Activated naive CD8-positive, alpha-beta T cell treated with anti-CD3 and anti-CD28 coated beads, Interleukin-2, amount 50 U/mL, for 24 hours (primary cell): ENCODE measurements around the gene TMEM250.

ENCODE experiments used
- ATAC-seq: fragments of 150-1000 bp; cut with Tn5 transposase; one replicate; pipeline ENCODE4 v1.10.0; 2021
- DNase-seq: peaks from one replicate; pipeline ENCODE4 v3.0.0; 2021
- H3K27ac Mint-ChIP-seq: one replicate; pipeline ENCODE4 v1.8.0; 2021; ENCODE audit warnings: mild to moderate bottlenecking, mixed read lengths
- H3K27me3 Mint-ChIP-seq: one replicate; pipeline ENCODE4 v1.8.0; 2021; ENCODE audit warnings: mixed read lengths
- H3K36me3 Mint-ChIP-seq: one replicate; pipeline ENCODE4 v1.8.0; 2021; ENCODE audit warnings: low read depth, mixed read lengths
- H3K4me1 Mint-ChIP-seq: one replicate; pipeline ENCODE4 v1.8.0; 2021; ENCODE audit warnings: mixed read lengths
- H3K4me3 Mint-ChIP-seq: one replicate; pipeline ENCODE4 v1.8.0; 2021; ENCODE audit warnings: mild to moderate bottlenecking, moderate library complexity, mixed read lengths
- H3K9me3 Mint-ChIP-seq: one replicate; pipeline ENCODE4 v1.8.0; 2021; ENCODE audit warnings: mixed read lengths

Gene TMEM250

DNA sequence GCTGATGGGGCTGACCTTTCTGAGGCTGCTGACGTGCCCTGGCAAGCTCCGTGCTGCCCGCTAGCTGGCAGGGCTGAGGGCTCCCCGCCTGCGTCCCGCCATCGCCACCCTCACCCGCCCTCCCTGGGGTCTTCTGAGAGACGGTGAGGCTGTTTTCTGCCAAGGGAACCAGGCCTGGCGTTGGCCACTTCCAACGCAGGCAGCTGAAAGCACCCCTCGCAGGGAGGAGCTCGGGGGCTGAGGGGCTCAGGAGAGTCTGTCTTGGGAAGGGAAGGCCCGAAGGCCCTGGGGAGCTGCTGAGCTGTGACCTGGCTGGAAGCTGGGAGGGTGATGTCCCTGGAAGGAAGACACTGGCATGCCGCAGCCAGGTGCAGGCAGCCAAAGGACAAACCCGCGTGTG, 9.8 kb upstream of the TMEM250 start:
- Mint-ChIP-seq H3K27me3 (peaks cover 26% of the 10 kb centered on the region), H3K9me3 (peaks cover 6% of the 10 kb centered on the region), H3K4me3 (no peak overlapping the region), H3K27ac (no peak overlapping the region), H3K4me1 (no peaks in the 10 kb centered on the region), H3K36me3 (no peaks in the 10 kb centered on the region)
- DNase-seq (no peak), ATAC-seq (no peak)

DNA sequence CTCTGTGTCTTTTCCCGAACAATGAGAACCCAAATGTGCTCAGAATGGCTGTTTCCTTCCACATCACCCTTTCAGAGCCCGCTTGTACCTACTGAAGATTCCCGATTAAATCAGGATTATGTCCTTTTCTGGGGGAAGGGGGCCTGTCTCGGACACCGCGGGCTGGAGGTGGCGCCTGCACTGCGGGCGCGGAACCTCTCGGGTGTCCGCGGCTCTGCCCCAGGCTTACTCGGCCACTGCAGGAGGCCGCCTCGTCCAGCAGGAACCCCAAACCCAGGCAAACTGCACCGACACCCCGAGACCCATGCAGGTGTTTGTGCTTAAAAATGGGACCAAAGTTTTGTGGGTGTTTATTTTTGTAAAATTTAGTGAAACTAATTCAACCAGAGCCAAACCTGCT, 8.6 kb upstream of the TMEM250 start:
- Mint-ChIP-seq H3K27ac (no peak overlapping the region), H3K27me3 (peaks cover 24% of the 10 kb centered on the region), H3K4me1 (no peaks in the 10 kb centered on the region), H3K4me3 (no peak overlapping the region), H3K9me3 (peaks cover 6% of the 10 kb centered on the region), H3K36me3 (no peaks in the 10 kb centered on the region)
- ATAC-seq: no peak
- DNase-seq: no peak

- Mint-ChIP-seq H3K36me3 (no peaks in the 10 kb centered on the region), H3K4me3 (no peak overlapping the region), H3K9me3 (peaks cover 6% of the 10 kb centered on the region), H3K27me3 (peaks cover 12% of the 10 kb centered on the region), H3K27ac (no peak overlapping the region), H3K4me1 (no peaks in the 10 kb centered on the region)
- ATAC-seq (no peak), DNase-seq (no peak)
Observed at GRCh38 chr9:136124976-136125692, 6.5 kb upstream of the TMEM250 start.

GRCh38 chr9:136122425-136123383, 4.0 kb upstream of the TMEM250 start:
- no peak overlapping the region for H3K27ac Mint-ChIP-seq
- peak; percentile 17 for ATAC-seq
- peaks cover 7% of the 10 kb centered on the region for H3K27me3 Mint-ChIP-seq

DNA sequence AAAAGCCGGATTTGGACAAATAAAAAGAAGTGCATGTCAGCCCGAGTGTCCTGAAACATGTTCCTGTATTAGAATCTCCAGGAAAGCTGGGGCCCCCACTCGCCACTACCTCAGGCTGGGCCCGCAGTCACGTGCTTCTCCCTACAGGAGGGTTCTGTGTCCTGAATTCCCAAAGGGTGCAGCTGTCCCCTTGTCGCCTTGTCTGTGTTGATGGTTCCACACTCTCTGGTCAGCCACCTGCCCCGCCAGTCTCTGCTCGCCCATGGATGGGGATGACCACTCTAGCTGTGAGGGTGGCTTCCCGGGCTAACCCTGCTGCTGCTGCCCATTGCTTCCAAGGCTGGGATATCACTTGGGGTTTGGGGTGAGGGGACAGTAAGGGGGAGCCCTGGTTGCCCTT, 3.1 kb upstream of the TMEM250 start:
- Mint-ChIP-seq H3K27ac (no peak overlapping the region), H3K4me1 (peaks cover 2% of the 10 kb centered on the region), H3K9me3 (peaks cover 6% of the 10 kb centered on the region), H3K4me3 (no peak overlapping the region), H3K27me3 (peaks cover 6% of the 10 kb centered on the region), H3K36me3 (no peaks in the 10 kb centered on the region)
- no peak for ATAC-seq
- no peak for DNase-seq

More at GRCh38 chr9:136122425-136123383, 4.0 kb upstream of the TMEM250 start:
- peak; percentile 82 for DNase-seq
- H3K36me3 Mint-ChIP-seq: no peaks in the 10 kb centered on the region
- peaks cover 6% of the 10 kb centered on the region for H3K9me3 Mint-ChIP-seq
- H3K4me3 Mint-ChIP-seq: no peak overlapping the region
- peaks cover under 1% of the 10 kb centered on the region for H3K4me1 Mint-ChIP-seq

- H3K4me3 Mint-ChIP-seq: no peak overlapping the region
- ATAC-seq: no peak
- peak overlapping the region; percentile 76 for H3K27ac Mint-ChIP-seq
- H3K36me3 Mint-ChIP-seq: no peaks in the 10 kb centered on the region
- DNase-seq: no peak
- peaks cover 2% of the 10 kb centered on the region for H3K4me1 Mint-ChIP-seq
- peaks cover 6% of the 10 kb centered on the region for H3K27me3 Mint-ChIP-seq
- H3K9me3 Mint-ChIP-seq: peaks cover 6% of the 10 kb centered on the region
Observed at GRCh38 chr9:136120438-136120844, 1.8 kb upstream of the TMEM250 start.

- Mint-ChIP-seq H3K9me3 (peaks cover 2% of the 10 kb centered on the region), H3K27ac (peak overlapping the region; percentile 76), H3K36me3 (peaks cover under 1% of the 10 kb centered on the region), H3K4me1 (peaks cover 4% of the 10 kb centered on the region), H3K4me3 (peak overlapping the region; percentile 72), H3K27me3 (peaks cover under 1% of the 10 kb centered on the region)
- DNase-seq (no peak), ATAC-seq (no peak)
Observed at GRCh38 chr9:136119883-136120393, 1.3 kb upstream of the TMEM250 start.

- Mint-ChIP-seq H3K4me1 (peaks cover 11% of the 10 kb centered on the region), H3K27me3 (no peaks in the 10 kb centered on the region), H3K27ac (peak overlapping the region; percentile 80), H3K36me3 (peaks cover 3% of the 10 kb centered on the region), H3K4me3 (peak overlapping the region; percentile 72), H3K9me3 (no peaks in the 10 kb centered on the region)
- DNase-seq (peak; percentile 50), ATAC-seq (peak; percentile 5)
Observed at GRCh38 chr9:136119061-136119882, 597 bp upstream of the TMEM250 start.

GRCh38 chr9:136117916-136118319, 757 bp downstream of the TMEM250 start:
- ATAC-seq (no peak), DNase-seq (no peak)
- peaks cover 7% of the 10 kb centered on the region for H3K36me3 Mint-ChIP-seq
- peak overlapping the region; percentile 94 for H3K27ac Mint-ChIP-seq
- H3K4me3 Mint-ChIP-seq: peak overlapping the region; percentile 87
- no peaks in the 10 kb centered on the region for H3K9me3 Mint-ChIP-seq
- no peaks in the 10 kb centered on the region for H3K27me3 Mint-ChIP-seq
- H3K4me1 Mint-ChIP-seq: peaks cover 24% of the 10 kb centered on the region

GRCh38 chr9:136117291-136117915, 1.3 kb downstream of the TMEM250 start:
- DNase-seq (peak; percentile 66), ATAC-seq (peak; percentile 41)
- Mint-ChIP-seq H3K4me3 (peak overlapping the region; percentile 87), H3K27ac (peak overlapping the region; percentile 94), H3K9me3 (no peaks in the 10 kb centered on the region), H3K27me3 (no peaks in the 10 kb centered on the region), H3K36me3 (peaks cover 7% of the 10 kb centered on the region), H3K4me1 (peaks cover 28% of the 10 kb centered on the region)

GRCh38 chr9:136116360-136117098, 2.1 kb downstream of the TMEM250 start:
- Mint-ChIP-seq H3K27me3 (no peaks in the 10 kb centered on the region), H3K4me1 (peaks cover 36% of the 10 kb centered on the region), H3K9me3 (no peaks in the 10 kb centered on the region), H3K36me3 (peaks cover 7% of the 10 kb centered on the region), H3K27ac (no peak overlapping the region), H3K4me3 (no peak overlapping the region)
- ATAC-seq (no peak), DNase-seq (no peak)

DNA sequence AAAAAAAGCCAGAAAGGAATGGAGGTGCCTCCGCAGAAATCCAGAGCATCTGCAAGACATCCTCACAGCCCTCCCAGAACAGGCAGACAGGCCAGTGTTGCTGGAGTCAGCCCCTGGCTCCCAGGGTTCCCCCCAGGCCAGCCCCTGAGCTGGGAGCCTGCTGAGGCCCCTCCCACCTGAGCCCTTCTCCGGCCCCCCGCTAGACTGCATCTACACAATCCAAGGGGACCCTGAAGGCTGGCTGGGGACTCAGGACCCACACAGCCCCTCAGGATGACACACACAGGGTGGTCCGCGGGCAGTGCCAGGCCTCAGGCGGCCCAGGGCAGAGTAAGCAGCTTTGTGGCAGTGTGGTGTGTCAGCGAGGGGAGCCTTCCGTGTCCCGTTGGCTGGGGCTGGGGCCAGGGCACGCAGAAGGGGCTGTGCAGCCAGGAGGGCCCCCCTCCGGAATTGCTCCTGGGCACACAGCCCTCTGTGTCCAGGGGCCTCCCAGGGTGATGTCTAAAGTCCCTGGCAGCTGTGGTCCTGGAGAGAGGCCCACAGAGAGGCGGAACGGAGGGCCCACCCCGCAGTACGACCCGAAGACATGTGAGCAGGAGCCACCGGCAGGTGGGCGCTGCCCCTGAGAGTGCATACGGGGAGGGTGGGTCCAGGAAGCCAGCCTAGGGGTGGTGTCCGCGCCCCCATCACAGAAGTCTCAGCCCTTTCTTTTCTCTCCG, 2.9 kb downstream of the TMEM250 start:
- Mint-ChIP-seq H3K4me1 (peaks cover 42% of the 10 kb centered on the region), H3K36me3 (peaks cover 7% of the 10 kb centered on the region), H3K4me3 (no peak overlapping the region), H3K27ac (no peak overlapping the region), H3K9me3 (no peaks in the 10 kb centered on the region), H3K27me3 (no peaks in the 10 kb centered on the region)
- ATAC-seq (no peak), DNase-seq (no peak)

GRCh38 chr9:136115206-136115605, 3.5 kb downstream of the TMEM250 start:
- no peaks in the 10 kb centered on the region for H3K9me3 Mint-ChIP-seq
- H3K4me3 Mint-ChIP-seq: no peak overlapping the region
- H3K27me3 Mint-ChIP-seq: no peaks in the 10 kb centered on the region
- H3K36me3 Mint-ChIP-seq: peaks cover 7% of the 10 kb centered on the region
- H3K27ac Mint-ChIP-seq: peak overlapping the region; percentile 27
- H3K4me1 Mint-ChIP-seq: peaks cover 47% of the 10 kb centered on the region
- ATAC-seq (no peak), DNase-seq (no peak)
